GM12874 (cell line): ENCODE results near the gene GAREM1.

ENCODE experiments used
- TF ChIP-seq, protein P1 (sequence below): IDR thresholded peaks from 2 replicates; pipeline ENCODE4 v1.5.1; 2011; ENCODE audit warnings: low read depth, mild to moderate bottlenecking, control low read depth, low read length, moderate library complexity; ENCODE audit not compliant: insufficient read depth

GAREM1 gene

DNA sequence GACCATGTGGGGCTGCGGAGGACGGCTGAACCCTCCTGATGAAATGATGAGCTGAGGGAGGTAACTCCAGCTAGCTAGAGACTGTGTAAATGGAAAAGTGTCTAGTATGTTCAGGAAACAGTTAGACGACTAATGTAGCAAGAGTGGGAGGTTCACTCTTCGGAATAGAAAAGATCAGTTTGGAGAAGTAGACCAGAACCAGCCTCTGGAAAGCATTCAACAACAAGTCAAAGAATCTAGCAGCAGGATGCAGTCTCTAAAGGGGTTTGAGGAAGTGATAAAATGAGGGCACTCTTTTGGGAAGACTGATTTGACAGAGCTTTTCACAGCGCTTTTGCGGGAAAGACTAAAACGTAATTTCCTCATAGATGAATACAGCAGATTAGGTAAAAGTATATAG, 79.6 kb downstream of the GAREM1 start:
- TF ChIP-seq, protein P1, sequence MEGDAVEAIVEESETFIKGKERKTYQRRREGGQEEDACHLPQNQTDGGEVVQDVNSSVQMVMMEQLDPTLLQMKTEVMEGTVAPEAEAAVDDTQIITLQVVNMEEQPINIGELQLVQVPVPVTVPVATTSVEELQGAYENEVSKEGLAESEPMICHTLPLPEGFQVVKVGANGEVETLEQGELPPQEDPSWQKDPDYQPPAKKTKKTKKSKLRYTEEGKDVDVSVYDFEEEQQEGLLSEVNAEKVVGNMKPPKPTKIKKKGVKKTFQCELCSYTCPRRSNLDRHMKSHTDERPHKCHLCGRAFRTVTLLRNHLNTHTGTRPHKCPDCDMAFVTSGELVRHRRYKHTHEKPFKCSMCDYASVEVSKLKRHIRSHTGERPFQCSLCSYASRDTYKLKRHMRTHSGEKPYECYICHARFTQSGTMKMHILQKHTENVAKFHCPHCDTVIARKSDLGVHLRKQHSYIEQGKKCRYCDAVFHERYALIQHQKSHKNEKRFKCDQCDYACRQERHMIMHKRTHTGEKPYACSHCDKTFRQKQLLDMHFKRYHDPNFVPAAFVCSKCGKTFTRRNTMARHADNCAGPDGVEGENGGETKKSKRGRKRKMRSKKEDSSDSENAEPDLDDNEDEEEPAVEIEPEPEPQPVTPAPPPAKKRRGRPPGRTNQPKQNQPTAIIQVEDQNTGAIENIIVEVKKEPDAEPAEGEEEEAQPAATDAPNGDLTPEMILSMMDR: no peak

DNA sequence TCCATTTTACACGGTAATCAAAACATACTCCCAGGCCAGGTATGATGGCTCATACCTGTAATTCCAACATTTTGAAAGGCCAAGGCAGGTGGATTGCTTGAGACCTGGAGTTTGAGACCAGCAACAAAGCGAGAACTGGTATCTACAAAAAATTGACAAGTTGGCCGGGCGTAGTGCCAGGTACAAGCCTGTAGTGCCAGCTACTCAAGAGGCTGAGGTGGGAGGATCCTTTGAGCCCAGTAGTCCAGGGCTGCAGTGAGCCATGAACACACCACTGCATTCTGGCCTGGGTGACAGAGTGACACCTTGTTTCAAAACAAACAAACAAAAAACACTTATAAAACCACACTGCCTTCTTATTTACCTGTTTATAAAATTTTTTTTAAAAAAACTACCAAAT, 80.8 kb downstream of the GAREM1 start:
- TF ChIP-seq, protein P1: no peak

DNA sequence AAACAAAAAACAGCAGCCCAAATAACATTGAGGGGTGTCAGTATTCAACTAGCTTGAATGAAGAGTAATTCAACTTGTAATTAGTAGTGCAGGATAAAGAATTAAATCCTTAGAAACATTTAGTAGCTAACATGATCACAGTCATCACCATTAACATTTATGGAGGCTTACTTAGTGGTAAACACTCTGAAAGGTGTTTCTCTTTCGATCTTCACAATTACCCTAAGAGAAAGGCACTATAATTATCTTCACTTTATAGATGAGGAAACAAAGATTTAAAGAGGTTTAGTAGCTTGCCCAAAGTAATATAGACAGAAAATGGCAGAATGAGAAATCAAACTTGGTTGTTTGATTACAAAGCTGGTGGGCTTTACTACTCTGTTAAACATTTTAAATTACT, 81.5 kb downstream of the GAREM1 start:
- TF ChIP-seq, protein P1: no peak

DNA sequence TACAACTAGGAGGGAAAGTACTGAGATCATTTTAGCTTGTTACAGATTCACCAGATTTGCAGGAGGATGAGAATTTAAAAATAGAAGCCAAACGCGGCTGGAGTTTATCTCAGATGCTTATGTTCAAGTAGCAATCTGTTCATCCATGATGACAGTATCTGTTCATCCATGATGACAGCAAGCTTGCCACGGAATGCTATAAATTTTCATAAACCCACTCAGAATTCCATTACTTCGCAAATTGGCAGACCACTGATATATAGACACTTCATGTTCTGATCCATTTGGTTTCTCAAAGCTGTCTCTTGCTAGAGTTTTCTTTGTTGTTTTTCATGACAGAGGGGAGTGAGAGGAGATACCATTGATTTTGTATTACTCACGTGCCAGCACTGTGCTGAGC, 84.2 kb downstream of the GAREM1 start:
- TF ChIP-seq, protein P1: no peak

DNA sequence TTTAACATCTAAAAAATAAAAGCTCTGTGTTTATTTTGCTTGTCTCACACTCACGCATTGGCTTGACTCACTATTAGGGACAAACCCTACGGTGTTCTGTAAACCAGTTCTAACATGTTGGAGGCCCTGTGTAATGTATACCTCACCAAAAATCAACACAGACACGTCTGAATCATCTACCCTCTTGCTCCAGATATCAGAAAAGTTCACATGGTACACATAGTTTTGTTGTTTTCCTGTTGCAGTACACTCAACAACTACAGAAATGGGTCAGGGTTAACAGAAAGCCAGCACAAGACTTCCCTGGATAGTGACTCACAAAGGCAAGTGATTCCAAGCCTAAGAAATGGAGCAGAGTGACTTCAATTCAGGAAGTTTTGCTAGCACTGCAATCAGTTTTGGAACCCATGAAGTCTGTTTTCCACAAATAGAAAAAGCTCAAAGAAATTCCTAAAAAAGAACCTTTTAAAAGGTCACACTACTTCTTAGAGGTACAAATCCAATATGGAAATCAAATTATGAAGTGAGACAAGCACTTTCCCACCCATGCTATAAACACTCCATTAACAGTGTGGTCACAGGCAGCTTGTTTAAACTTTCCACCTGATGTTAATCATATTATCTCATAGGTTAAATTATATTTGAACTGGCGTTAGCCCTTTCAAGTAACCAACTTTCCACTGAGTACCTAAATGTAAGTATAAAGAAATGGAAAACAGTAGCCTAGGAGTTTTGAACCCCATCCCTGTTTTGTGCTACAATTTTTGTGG, 87.4 kb downstream of the GAREM1 start:
- TF ChIP-seq, protein P1: no peak

DNA sequence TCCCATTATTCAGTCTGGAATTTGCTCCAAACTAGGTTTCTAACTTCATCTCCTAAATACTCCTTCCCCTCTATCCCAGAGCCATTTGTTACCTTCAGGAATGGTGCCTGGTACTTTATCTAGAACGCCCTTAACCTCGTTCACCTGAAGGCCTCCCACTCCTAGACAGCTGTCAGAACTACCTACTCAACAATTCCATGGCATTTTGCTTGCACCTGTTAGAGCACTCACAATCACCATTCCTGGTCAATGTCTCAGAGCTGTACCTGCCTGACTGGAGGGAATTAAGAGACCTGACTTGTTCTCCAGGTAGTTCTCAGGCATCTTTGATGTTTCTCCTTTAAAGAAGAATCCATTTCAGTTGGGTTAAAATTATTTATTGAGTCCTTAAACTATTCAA, 88.9 kb downstream of the GAREM1 start:
- TF ChIP-seq, protein P1: no peak

DNA sequence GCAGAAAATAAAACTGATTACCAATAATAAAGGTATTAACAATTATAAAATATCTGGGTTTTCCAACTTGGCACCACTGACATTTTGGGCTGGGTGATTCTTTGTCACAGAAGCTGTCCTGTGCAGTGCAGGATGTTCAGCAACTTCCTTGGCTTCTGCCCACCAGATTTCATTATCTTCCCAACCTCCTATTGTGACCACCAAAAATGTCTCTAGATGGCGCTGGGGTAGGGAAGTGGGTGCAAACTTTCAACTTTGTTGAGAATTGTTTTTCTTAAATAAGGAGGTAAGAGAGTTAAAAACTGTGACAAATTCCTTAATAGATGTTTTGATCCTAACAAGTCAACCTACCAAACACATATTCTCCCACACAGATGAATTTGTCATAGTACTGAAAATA, 90.1 kb downstream of the GAREM1 start:
- TF ChIP-seq, protein P1: no peak

DNA sequence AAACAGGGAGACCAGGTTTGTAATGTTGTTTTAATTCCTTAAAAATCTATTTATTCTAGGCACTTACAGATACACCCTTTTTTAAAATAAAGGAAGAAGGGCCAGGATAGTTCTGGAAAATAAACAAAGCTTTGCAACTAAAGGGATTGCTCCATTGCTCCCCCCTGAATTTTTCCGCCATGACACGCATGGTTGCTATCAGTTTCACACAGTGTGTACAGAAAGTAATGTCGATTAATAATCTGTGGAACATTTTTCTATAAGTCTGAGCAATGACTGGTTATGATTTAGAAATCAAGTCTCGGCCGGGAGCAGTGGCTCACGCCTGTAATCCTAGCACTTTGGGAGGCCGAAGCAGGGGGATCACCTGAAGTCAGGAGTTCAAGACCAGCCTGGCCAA, 90.8 kb downstream of the GAREM1 start:
- TF ChIP-seq, protein P1: no peak
